ENCODE measurements around the gene GNL1.
"Not testable (repeated sequence)": the region's sequence is repeated elsewhere in the genome, so short reads cannot be mapped to it uniquely, and the experiment has no call there.

The GNL1 gene

DNA sequence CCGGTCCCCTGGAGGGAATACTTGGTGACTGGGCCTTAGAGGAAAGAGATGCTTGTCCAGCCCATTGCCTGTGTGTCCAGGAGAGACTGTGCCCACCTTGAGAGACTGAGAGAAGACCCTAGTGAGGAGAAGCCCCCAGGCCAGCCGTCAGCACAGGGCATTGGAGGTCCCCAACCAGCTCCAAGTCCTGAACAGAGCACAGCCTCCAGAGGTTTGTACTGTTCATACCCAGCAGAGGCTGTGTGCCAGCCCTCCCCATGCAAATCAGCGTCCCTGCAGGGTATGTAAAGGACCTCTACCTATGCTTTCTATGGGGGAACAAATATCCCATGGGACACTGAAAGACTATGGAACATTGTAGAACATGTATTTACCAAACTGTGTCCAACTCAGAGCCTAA lies 58.6 kb downstream of the GNL1 start:
- no peak for DNase-seq

- not testable (repeated sequence) for DNase-seq
These were observed 59.1 kb downstream of the GNL1 start for GRCh38 chr6:30497261-30497599.

DNA sequence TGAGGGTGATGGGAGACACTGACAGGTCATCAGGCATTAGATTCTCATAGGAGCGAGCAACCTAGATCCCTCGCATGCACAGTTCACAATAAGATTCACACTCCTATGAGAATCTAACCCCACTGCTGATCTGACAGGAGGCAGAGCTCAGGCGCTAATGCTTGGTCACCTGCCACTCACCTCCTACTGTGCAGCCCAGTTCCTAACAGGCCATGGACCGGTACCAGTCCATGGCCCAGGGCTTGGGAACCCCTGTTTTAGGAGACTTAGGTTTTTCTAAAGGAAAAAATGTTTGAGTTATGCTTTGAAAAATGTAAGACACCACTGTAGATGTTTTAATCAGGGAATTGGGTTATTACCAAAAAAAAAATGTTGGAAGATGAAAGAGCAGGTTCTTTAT lies 60.3 kb downstream of the GNL1 start:
- no peak for DNase-seq

DNA sequence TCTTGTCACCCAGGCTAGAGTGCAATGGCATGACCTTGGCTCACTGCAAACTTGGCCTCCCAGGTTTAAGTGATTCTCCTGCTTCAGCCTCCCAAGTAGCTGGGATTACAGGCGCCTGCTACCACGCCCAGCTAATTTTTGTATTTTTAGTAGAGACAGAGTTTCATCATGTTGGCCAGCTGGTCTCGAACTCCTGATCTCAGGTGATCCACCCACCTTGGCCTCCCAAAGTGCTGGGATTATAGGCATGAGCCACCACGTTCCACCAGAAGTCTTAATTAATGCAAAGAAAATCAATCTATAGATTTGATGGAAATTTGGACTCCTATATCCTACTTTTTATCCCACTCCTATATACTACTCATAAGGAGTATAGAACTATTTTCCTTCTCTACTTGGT lies 61.2 kb downstream of the GNL1 start:
- not testable (repeated sequence) for DNase-seq

DNA sequence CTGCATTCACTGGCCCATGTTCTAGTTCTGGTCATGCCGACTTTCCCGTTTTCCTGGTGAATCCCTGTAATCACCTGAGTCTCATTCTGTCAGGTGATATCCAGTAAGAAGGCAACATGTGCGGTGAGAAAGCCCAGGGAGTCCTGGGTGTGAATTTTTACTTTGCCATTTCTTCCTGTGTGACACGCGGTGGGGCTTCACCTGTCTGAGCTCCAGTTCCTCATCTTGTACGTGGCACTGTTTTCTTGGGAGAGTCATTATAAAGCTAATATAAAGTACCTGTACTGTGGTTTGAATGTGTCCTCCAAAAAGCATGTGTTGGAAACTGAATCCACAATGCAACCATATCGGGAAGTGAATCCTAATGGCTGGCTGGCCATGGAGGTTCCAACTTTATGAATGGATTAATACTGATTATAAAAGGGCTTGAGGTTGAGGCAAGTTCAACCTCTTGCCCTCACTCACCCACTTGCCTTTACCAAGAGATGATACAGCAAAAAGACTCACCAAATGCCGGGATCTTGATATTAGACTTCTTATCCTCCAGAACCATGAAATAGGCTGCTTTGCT lies 61.9 kb downstream of the GNL1 start:
- no peak for DNase-seq

DNA sequence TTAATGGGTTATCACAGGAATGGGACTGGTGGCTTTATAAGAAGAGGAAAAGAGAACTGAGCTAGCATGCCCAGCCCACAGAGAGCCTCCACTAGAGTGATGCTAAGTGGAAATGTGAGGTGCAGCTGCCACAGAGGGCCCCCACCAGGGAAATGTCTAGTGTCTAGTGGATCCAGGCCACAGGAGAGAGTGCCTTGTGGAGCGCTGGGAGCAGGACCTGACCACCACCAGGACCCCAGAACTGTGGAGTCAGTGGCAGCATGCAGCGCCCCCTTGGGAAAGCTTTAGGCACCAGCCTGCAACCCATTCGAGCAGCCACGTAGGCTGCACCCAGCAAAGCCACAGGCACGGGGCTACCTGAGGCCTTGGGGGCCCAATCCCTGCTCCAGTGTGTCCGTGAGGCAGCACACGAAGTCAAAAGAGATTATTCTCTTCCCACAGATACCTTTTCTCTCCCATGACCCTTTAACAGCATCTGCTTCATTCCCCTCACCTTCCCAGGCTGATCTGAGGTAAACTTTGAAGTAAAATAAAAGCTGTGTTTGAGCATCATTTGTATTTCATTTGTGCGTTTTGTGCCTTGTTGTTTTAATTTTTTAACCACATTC lies 62.5 kb downstream of the GNL1 start:
- no peak for DNase-seq

- no peak for DNase-seq
These were observed 64.0 kb downstream of the GNL1 start for GRCh38 chr6:30491991-30492952.
